Iris pigment epithelial cell (primary cell): ENCODE measurements around the gene OR4D1.

Experiments used
- DNase-seq: peaks from one replicate; pipeline ENCODE4 v3.0.0-alpha.2; 2011; ENCODE audit warnings: low read depth

The OR4D1 gene

DNA sequence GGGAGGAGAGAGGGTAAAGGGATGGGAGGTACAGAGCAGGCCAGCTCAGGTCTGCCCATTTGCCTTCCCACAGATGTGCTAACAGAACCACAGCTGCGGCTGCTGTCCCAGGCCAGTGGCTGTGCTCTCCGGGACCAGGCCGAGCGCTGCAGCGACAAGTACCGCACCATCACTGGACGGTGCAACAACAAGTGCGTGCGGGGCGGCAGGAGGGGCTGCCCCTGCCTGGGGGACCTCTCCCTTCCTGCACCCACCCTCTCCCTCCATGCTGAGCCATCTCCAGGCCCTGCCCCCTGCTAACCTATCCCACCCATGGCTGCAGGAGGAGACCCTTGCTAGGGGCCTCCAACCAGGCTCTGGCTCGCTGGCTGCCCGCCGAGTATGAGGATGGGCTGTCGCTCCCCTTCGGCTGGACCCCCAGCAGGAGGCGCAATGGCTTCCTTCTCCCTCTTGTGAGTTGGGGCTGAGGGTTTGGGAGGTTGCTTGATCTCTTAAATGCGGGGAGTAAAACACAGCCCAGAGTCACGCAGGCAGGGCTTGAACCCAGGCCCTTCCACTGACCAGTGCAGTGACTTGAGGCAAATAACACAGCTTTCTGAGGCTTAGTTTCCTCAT is 45.6 kb downstream of the OR4D1 start:
- no peak for DNase-seq

- no peak for DNase-seq
These were observed 47.4 kb downstream of the OR4D1 start for GRCh38 chr17:58195518-58196123.

- DNase-seq = no peak
These were observed 48.4 kb downstream of the OR4D1 start for GRCh38 chr17:58196610-58197009.

- peak; percentile 41 for DNase-seq
These were observed 51.9 kb downstream of the OR4D1 start for GRCh38 chr17:58200024-58200633.

DNA sequence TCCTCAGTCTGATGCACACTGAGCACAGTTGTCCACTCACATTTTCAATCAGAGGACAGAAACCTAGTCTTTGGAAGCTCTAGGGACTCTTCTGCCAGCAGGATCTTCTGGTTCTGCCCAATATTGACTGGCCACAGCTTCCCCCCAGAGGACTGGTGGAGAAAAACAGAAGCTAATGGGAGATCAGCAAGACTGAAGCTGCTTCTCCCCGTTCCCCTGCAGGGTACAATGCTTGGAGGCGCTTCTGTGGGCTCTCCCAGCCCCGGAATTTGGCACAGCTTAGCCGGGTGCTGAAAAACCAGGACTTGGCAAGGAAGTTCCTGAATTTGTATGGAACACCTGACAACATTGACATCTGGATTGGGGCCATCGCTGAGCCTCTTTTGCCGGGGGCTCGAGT is 54.7 kb downstream of the OR4D1 start:
- no peak for DNase-seq

GRCh38 chr17:58204796-58205195 is 56.6 kb downstream of the OR4D1 start:
- DNase-seq = no peak

- no peak for DNase-seq
These were observed 57.8 kb downstream of the OR4D1 start for GRCh38 chr17:58205936-58206335.

- no peak for DNase-seq
These were observed 59.3 kb downstream of the OR4D1 start for GRCh38 chr17:58207451-58207850.

DNA sequence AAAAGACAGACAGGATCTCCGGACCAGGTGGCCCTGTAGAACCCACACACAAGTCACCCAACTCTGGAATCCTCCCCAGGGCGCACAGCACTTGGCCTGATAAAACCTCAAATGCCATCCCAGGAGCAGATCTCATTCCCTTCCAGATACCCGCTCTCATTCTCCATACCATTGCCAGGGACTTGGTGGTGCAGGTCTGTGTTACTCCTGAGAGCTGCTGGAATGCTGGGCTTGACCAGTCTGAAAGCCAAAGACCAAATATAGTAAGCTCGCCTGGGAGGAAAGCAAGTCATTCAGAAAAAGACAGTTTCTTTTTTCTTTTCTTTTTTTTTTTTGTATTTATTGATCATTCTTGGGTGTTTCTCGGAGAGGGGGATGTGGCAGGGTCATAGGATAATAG is 60.2 kb downstream of the OR4D1 start:
- no peak for DNase-seq
